ENCODE measurements around the gene SMAD2.
A peak's percentile ranks its signal among the peaks of the same experiment; 100 is the strongest.

SMAD2 gene

GRCh38 chr18:47917923-47918610, 12.4 kb downstream of the SMAD2 start:
- TF ChIP-seq ZNF274 (IDR thresholded peaks at IDR 0.05; ENCODE audit: low read depth, low read length), result no peak

GRCh38 chr18:47915930-47916329, 14.5 kb downstream of the SMAD2 start:
- H3K4me3 ChIP-seq (ENCODE audit: low read length), result no peak overlapping the region
- TF ChIP-seq ZNF274 (IDR thresholded peaks at IDR 0.05; ENCODE audit: low read depth, low read length), result no peak

More at GRCh38 chr18:47917923-47918610, 12.4 kb downstream of the SMAD2 start:
- H3K4me3 ChIP-seq (ENCODE audit: low read length), result no peak overlapping the region

- no peak for TF ChIP-seq ZNF274 (IDR thresholded peaks at IDR 0.05; ENCODE audit: low read depth, low read length)
- H3K4me3 ChIP-seq (ENCODE audit: low read length), result no peak overlapping the region
Measured at GRCh38 chr18:47915229-47915628, 15.2 kb downstream of the SMAD2 start.

GRCh38 chr18:47912794-47913585, 17.5 kb downstream of the SMAD2 start:
- H3K4me3 ChIP-seq (ENCODE audit: low read length), result no peak overlapping the region
- TF ChIP-seq ZNF274 (IDR thresholded peaks at IDR 0.05; ENCODE audit: low read depth, low read length), result no peak

- no peak for TF ChIP-seq ZNF274 (IDR thresholded peaks at IDR 0.05; ENCODE audit: low read depth, low read length)
- no peak overlapping the region for H3K4me3 ChIP-seq (ENCODE audit: low read length)
Measured at GRCh38 chr18:47912343-47912742, 18.1 kb downstream of the SMAD2 start.

- no peak for TF ChIP-seq ZNF274 (IDR thresholded peaks at IDR 0.05; ENCODE audit: low read depth, low read length)
Measured at GRCh38 chr18:47911877-47912276, 18.6 kb downstream of the SMAD2 start.

DNA sequence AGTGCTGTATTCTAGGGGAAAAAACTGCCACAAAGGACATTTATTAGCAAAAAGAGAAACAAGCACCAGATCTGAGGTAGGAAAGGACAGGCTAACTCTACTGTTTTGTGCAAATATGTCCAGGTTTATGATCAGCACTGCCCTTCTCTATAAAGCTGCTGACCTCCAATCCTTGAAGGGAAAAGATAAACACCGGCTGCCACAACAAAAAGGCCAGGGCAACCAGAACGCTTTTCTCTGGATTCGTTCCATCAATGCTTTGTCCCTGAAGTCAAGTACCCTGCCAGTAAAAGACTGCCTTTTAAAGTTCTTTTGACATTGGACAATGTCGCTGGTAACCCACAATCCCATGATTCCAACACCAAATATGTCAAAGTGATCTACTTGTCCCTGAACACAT, 21.0 kb downstream of the SMAD2 start:
- no peak overlapping the region for H3K4me3 ChIP-seq (ENCODE audit: low read length)
- TF ChIP-seq ZNF274 (IDR thresholded peaks at IDR 0.05; ENCODE audit: low read depth, low read length), result no peak

More at GRCh38 chr18:47911877-47912276, 18.6 kb downstream of the SMAD2 start:
- no peak overlapping the region for H3K4me3 ChIP-seq (ENCODE audit: low read length)

GRCh38 chr18:47908592-47908991, 21.9 kb downstream of the SMAD2 start:
- TF ChIP-seq ZNF274 (IDR thresholded peaks at IDR 0.05; ENCODE audit: low read depth, low read length), result no peak
- H3K4me3 ChIP-seq (ENCODE audit: low read length), result no peak overlapping the region

DNA sequence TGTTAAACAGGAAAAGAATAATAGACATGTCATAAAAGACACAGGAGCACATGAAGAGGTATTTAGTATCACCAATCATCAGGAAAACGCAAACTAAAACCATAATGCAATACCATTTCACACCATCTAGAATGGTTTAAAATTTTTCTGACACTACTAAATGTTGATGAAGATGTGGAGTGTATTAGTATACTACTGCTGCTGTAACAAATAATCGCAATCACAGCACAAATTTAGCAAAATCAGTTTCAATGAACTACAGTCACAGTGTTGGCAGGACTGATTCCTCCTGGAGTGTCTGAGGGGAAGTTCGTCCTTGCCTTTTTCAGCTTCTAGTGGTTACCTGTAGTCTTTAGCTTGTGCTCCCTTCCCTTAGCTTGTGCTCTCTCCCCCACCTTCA, 24.1 kb downstream of the SMAD2 start:
- no peak for TF ChIP-seq ZNF274 (IDR thresholded peaks at IDR 0.05; ENCODE audit: low read depth, low read length)
- H3K4me3 ChIP-seq (ENCODE audit: low read length), result no peak overlapping the region

- no peak overlapping the region for H3K4me3 ChIP-seq (ENCODE audit: low read length)
- no peak for TF ChIP-seq ZNF274 (IDR thresholded peaks at IDR 0.05; ENCODE audit: low read depth, low read length)
Measured at GRCh38 chr18:47903809-47904208, 26.6 kb downstream of the SMAD2 start.

- TF ChIP-seq ZNF274 (IDR thresholded peaks at IDR 0.05; ENCODE audit: low read depth, low read length), result no peak
- peak overlapping the region; percentile 36; the same call in 1 of the 2 replicates for H3K4me3 ChIP-seq (ENCODE audit: low read length)
Measured at GRCh38 chr18:47901624-47902362, 28.7 kb downstream of the SMAD2 start.

GRCh38 chr18:47899107-47899840, 31.2 kb downstream of the SMAD2 start:
- H3K4me3 ChIP-seq (ENCODE audit: low read length), result no peak overlapping the region
- TF ChIP-seq ZNF274 (IDR thresholded peaks at IDR 0.05; ENCODE audit: low read depth, low read length), result no peak

DNA sequence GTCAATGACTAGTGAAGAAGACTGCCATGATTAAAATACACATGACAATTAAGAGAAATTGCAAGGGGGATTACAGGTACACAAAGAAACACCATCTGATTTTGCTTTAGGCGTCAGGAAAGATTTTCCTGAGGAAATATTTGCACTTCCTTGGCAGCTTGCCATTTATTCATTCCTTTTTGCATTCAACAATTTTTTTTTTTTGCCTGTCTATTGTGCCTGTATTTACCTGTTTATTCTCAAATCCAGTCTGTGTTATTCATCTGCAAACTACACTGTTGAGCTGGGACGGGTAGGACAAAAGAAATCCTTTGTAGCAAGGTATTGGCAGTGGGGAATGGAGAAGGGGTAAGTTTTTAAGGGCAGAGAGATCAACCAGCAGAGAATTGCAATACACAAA, 31.8 kb downstream of the SMAD2 start:
- TF ChIP-seq ZNF274 (IDR thresholded peaks at IDR 0.05; ENCODE audit: low read depth, low read length), result no peak
- no peak overlapping the region for H3K4me3 ChIP-seq (ENCODE audit: low read length)

- TF ChIP-seq ZNF274 (IDR thresholded peaks at IDR 0.05; ENCODE audit: low read depth, low read length), result no peak
- H3K4me3 ChIP-seq (ENCODE audit: low read length), result no peak overlapping the region
Measured at GRCh38 chr18:47898055-47898454, 32.4 kb downstream of the SMAD2 start.
